Peyer's patch (tissue), 4 donors: ENCODE measurements around the gene CCT2. TPM values are rescaled to one million over a fixed set of nuclear protein-coding genes. Genes with fewer than 3 reads are reported as not detected.

Source experiments
- DNase-seq, 3 donors: peaks; one replicate each; pipeline ENCODE4 v3.0.0-alpha.2; 2017 to 2019
- H3K27ac ChIP-seq, 4 donors: fragments of 200-600 bp; sonication (generic); one replicate each; pipeline ENCODE4 v1.5.1; 2016 to 2019
- H3K27me3 ChIP-seq, 2 donors: fragments of 200-600 bp; sonication (generic); one replicate each; pipeline ENCODE4 v1.5.1; 2019
- H3K36me3 ChIP-seq, 3 donors: fragments of 200-600 bp; sonication (generic); one replicate each; pipeline ENCODE4 v1.5.1; 2016 to 2019
- H3K4me1 ChIP-seq, 4 donors: fragments of 200-600 bp; sonication (generic); one replicate each; pipeline ENCODE4 v1.5.1; 2016 to 2019
- H3K4me3 ChIP-seq, 4 donors: fragments of 200-600 bp; sonication (generic); 1 replicate in 3 of 4; 2 replicates in 1 of 4; pipeline ENCODE4 v1.5.1; 2016 to 2019; ENCODE audit warnings: mild to moderate bottlenecking in 1 of 4
- H3K9me3 ChIP-seq, 4 donors: fragments of 200-600 bp; sonication (generic); one replicate each; pipeline ENCODE4 v1.5.1; 2016 to 2019; ENCODE audit warnings: mild to moderate bottlenecking in 1 of 4
- POLR2A ChIP-seq, 2 donors: fragments of 450-650 bp; IDR thresholded peaks; one replicate each; pipeline ENCODE4 v1.5.1; 2017; ENCODE audit warnings: antibody characterized with exemption in 2 of 2, mild to moderate bottlenecking in 2 of 2, moderate library complexity in 2 of 2
- total RNA-seq, 4 donors: library from RNA; depleted of rRNA; stranded (reverse); fragments of >200 nt; gene quantifications; one replicate each; pipeline ENCODE4 v1.1.0, GENCODE V29; 2016
- TF ChIP-seq, protein P1 (sequence below), 6 experiments: fragments of 450-650 bp in 4 of 6; fragments of 200-600 bp in 2 of 6; sonication (generic) in 1 of 6; IDR thresholded peaks; one replicate each; pipeline ENCODE4 v1.5.1; 2017 to 2019; ENCODE audit warnings: antibody characterized with exemption in 6 of 6, mild to moderate bottlenecking in 3 of 6, moderate library complexity in 1 of 6

CCT2 gene
- total RNA-seq, 4 donors from 2014 or later: 37.7 to 82.5 (median 59.4) TPM

DNA sequence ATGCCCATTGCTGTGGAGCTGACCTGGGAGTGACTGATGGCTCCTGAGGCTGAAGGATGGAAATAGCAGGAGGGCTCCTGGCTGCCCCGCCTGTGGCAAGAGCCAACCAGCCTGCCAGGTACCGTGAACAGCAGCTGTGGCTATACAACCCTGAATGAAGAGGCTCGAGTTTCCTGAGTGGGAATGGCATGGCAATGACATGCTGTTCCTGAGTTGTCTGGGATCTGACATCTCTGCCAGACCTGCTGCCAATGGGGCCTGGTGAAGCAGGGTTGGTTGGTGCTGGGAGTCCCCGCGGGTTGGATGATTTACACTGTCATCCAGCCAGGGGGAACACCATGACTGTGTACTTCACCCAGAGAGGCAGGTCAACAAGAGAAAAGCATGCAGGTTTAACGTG, 57.3 kb downstream of the CCT2 start:
- Histone ChIP-seq H3K9me3 (no peaks in the 10 kb centered on the region), H3K4me1 (no peaks in the 10 kb centered on the region), H3K27me3 (no peaks in the 10 kb centered on the region), H3K36me3 (no peaks in the 10 kb centered on the region), H3K27ac (no peak overlapping the region), H3K4me3 (no peak overlapping the region)
- TF ChIP-seq, protein P1, sequence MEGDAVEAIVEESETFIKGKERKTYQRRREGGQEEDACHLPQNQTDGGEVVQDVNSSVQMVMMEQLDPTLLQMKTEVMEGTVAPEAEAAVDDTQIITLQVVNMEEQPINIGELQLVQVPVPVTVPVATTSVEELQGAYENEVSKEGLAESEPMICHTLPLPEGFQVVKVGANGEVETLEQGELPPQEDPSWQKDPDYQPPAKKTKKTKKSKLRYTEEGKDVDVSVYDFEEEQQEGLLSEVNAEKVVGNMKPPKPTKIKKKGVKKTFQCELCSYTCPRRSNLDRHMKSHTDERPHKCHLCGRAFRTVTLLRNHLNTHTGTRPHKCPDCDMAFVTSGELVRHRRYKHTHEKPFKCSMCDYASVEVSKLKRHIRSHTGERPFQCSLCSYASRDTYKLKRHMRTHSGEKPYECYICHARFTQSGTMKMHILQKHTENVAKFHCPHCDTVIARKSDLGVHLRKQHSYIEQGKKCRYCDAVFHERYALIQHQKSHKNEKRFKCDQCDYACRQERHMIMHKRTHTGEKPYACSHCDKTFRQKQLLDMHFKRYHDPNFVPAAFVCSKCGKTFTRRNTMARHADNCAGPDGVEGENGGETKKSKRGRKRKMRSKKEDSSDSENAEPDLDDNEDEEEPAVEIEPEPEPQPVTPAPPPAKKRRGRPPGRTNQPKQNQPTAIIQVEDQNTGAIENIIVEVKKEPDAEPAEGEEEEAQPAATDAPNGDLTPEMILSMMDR (IDR thresholded peaks at IDR 0.05): no peak
- no peak for TF ChIP-seq POLR2A (IDR thresholded peaks at IDR 0.05)
- DNase-seq: no peak

DNA sequence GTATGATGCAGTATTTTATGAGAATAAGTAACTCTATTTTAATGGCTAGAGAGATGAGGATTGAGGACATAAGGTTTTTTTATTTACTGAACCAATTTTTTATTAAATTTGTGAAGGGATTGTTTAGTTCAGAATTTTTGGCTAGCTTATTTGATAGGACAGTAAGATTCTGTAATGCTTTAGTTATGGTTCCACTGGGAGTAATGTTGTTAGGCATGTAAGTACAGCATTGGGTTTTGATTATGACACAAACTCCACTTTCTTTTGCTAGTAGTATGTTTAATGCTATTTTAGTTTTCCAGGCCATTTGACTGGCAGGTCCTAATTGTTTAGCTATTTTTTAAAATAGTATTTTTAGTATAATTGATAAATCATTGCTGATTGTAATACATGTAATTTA, 59.3 kb downstream of the CCT2 start:
- TF ChIP-seq POLR2A (IDR thresholded peaks at IDR 0.05): no peak
- TF ChIP-seq, protein P1 (IDR thresholded peaks at IDR 0.05): no peak
- Histone ChIP-seq H3K9me3 (no peaks in the 10 kb centered on the region), H3K27me3 (no peaks in the 10 kb centered on the region), H3K27ac (no peak overlapping the region), H3K4me3 (no peak overlapping the region), H3K36me3 (no peaks in the 10 kb centered on the region), H3K4me1 (no peaks in the 10 kb centered on the region)
- no peak for DNase-seq

DNA sequence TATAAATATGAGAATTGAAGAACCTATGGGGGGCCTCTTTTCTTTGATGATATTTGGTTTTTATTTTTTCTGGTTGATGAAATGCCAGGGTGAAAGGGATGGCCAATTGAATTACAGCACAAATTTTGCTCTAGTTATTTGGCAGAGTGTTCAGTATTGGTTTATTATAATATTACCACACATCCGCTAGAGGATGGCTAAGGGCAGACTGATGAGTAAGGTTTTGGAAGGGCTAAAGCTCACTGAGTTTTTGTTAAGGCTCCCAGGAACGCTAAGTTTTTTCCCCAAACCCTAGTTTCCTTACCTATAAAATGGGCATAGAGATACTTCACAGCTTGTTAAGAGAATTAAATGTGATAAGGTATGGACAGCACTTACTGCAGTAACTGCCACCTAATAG, 59.8 kb downstream of the CCT2 start:
- H3K27ac ChIP-seq: no peak overlapping the region
- no peak for DNase-seq
- H3K9me3 ChIP-seq: no peaks in the 10 kb centered on the region
- H3K4me3 ChIP-seq: no peak overlapping the region
- H3K27me3 ChIP-seq: no peaks in the 10 kb centered on the region
- H3K4me1 ChIP-seq: no peaks in the 10 kb centered on the region
- H3K36me3 ChIP-seq: no peaks in the 10 kb centered on the region
- TF ChIP-seq, protein P1 (IDR thresholded peaks at IDR 0.05): no peak

DNA sequence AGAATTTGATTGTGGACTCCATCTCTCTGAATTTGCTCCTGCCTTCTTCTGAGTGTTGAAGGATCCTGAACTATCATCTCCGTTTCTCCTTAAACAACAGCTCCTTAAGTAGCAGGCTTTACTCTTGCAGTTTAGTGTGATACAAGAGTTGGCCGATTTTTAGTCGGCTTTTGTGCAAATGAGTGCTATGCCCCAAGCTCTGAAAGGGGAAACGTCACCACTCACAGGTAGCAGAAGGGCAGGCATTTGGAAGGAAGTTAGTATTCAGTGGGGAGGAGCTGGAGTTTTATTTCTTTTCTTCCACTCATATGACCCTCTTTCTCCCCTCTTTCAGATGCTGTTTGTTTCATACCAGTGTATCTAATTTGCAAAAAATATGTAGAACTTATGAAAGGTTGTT, 61.9 kb downstream of the CCT2 start:
- TF ChIP-seq, protein P1 (IDR thresholded peaks at IDR 0.05): no peak
- no peaks in the 10 kb centered on the region for H3K4me1 ChIP-seq
- H3K36me3 ChIP-seq: no peaks in the 10 kb centered on the region
- H3K9me3 ChIP-seq: no peaks in the 10 kb centered on the region
- no peak for DNase-seq
- no peak overlapping the region for H3K4me3 ChIP-seq
- H3K27me3 ChIP-seq: no peaks in the 10 kb centered on the region
- H3K27ac ChIP-seq: no peak overlapping the region

DNA sequence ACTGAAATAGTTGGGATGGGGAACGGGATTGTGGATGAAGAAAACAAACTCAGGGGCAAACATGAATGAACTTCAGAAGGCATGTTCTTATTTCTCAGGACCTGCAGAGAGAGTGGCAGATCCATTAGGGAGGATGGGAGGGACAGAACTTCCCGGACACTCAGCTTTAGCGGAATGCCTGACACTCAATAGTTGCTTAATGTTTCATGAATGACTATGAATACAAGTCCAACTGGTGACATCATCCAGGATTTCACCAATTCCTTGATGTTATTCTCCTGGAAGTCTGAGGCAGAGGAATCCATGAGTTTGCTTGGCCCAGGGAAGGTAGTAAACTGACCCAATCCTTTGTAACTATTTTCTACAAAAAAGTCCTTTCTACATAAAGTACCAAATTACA, 63.2 kb downstream of the CCT2 start:
- no peak overlapping the region for H3K4me3 ChIP-seq
- H3K4me1 ChIP-seq: no peaks in the 10 kb centered on the region
- TF ChIP-seq, protein P1 (IDR thresholded peaks at IDR 0.05): no peak
- no peak for TF ChIP-seq POLR2A (IDR thresholded peaks at IDR 0.05)
- H3K27me3 ChIP-seq: no peaks in the 10 kb centered on the region
- DNase-seq: no peak
- H3K9me3 ChIP-seq: no peaks in the 10 kb centered on the region
- no peaks in the 10 kb centered on the region for H3K36me3 ChIP-seq
- H3K27ac ChIP-seq: no peak overlapping the region

DNA sequence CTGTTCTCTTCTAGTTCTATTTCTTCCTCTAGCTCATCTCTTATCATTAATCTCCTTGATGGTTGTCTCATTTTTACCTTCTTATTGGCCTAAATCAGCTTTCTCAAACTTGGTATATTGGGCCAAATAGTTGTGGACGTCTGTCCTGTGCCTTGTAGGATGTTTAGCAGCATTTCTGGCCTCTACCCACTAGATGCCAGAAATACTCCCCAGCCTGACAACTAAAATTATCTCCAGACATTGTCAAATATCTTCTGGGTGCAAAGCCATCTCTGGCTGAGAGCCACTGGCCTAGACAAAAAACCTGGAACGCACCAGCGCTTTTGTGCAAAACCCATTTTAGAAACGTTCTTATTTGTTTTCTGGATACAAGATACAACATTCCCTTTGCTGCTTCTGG, 64.3 kb downstream of the CCT2 start:
- TF ChIP-seq POLR2A (IDR thresholded peaks at IDR 0.05): no peak
- TF ChIP-seq, protein P1 (IDR thresholded peaks at IDR 0.05): no peak
- H3K4me1 ChIP-seq: no peaks in the 10 kb centered on the region
- H3K27ac ChIP-seq: no peak overlapping the region
- no peak for DNase-seq
- no peaks in the 10 kb centered on the region for H3K36me3 ChIP-seq
- no peaks in the 10 kb centered on the region for H3K27me3 ChIP-seq
- no peak overlapping the region for H3K4me3 ChIP-seq
- H3K9me3 ChIP-seq: no peaks in the 10 kb centered on the region
